ENCODE data around the gene NDUFB4.
"Not testable (repeated sequence)": the region's sequence is repeated elsewhere in the genome, so short reads cannot be mapped to it uniquely, and the experiment has no call there.

The NDUFB4 gene

DNA sequence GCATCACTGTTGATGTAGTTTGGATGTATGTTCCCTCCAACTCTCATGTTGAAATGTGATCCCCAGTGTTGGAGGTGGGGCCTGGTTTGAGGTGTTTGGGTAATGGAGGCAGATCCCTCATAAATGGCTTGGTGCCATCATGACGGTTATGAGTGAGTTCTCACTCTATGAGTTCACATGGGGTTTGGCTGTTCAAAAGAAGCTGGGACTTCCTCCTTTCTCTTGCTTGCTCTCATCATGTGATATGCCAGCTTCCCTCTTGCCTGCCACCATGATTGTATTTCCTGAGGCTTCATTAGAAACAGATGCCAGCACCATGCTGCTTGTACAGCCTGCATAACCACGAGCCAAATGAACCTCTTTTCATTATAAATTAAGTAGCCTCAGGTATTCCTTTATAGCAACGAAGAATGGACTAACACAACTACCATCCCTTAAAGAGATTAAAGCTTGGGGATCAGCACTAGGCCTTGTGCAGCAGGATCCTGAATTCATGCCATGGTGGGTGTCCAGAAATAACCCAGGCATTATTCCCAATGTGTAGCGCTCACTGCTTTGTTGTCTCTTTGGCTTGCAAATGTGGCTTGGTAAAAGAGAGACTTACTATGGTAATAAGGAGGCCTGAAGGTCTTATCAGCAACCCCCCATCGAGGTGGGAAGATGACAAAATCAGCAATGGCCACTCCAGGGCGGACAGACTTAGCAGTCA lies 41.9 kb downstream of the NDUFB4 start:
- no peak for DNase-seq (ENCODE audit: low read depth)

DNA sequence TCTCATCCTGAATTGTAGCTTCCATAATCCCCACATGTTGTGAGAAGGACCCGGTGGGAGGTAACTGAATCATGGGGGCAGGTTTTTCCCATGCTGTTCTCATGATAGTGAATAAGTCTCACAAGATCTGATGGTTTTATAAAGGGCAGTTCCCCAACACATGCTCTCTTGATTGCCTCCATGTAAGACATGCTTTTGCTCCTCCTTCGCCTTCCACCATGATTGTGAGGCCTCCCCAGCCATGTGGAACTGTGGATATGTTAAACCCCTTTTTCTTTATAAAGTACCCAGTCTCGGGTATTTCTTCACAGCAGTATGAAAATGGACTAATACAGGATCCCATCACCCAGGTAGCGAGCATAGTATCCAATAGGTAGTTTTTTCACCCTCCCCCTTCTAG lies 42.7 kb downstream of the NDUFB4 start:
- DNase-seq (ENCODE audit: low read depth) = not testable (repeated sequence)

DNA sequence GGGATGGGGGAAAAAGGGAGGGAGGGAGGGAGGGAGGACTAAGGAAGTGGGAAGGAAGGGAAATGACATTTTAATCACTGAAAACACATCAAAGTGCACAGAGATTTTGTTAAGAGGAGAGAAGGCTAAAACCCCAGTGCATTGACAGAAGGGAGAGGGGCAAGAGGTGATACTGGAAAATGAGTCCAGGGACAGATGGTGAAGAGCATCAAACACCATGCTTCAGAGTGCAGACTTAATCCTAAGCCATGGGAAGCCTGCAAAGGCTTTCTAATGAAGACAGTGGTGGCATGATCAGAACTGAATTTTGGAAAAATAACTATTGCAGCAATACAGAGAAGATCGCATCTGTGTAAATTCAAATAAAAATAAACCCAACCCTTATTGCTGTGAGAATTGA lies 44.1 kb downstream of the NDUFB4 start:
- no peak for DNase-seq (ENCODE audit: low read depth)

DNA sequence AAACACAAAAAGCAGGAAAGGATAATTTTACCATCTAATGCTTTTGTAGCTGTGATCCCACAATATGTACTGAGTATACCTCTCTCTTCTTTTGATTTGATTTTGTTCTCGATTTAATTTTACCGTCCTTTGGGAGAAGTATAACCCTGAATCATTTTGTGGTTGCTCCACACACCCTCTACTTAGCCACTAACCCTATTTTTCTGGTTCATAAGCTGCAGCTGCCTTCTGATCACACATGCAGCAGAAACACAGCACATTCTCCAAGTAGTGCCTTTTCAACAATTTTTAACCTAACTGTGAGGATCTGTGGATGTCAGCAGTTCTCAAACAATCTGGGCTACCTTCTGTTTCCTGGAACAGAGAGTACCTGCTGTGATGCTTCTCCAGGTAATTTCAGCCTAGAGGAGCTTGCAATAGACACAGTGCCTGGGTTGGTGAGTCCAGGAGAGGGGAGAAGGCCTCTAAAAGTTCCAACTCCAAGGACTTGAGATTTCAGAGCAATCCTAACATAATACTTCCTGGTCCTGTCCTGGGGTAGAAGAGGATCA lies 45.6 kb downstream of the NDUFB4 start:
- no peak for DNase-seq (ENCODE audit: low read depth)

DNA sequence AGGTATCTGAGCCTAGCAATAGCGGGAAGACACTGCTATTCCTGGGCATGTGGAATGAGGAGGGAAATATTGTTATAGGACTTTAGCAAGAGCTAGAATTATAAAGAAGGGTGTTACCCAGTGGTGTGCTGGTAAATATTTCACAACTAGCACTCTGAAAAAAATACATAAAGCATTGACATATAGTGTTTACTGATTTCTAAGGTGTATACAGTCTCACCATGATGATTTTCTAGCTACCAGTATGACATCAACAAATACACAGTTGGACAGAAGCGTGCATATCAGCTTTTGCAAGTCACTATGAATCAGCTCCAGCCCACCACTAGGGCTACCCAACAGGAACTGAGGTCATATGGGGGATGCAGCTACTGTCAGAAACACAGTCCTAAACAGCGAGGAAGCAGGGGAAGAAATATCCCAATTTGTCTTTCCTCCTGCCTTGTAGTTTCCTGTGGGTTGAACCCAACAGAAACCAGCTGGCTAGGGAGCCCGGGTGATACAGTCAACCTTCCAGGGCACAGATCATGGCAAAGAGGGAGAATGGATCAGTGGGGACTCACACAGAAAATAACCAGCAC lies 46.3 kb downstream of the NDUFB4 start:
- DNase-seq (ENCODE audit: low read depth) = peak; percentile 68

DNA sequence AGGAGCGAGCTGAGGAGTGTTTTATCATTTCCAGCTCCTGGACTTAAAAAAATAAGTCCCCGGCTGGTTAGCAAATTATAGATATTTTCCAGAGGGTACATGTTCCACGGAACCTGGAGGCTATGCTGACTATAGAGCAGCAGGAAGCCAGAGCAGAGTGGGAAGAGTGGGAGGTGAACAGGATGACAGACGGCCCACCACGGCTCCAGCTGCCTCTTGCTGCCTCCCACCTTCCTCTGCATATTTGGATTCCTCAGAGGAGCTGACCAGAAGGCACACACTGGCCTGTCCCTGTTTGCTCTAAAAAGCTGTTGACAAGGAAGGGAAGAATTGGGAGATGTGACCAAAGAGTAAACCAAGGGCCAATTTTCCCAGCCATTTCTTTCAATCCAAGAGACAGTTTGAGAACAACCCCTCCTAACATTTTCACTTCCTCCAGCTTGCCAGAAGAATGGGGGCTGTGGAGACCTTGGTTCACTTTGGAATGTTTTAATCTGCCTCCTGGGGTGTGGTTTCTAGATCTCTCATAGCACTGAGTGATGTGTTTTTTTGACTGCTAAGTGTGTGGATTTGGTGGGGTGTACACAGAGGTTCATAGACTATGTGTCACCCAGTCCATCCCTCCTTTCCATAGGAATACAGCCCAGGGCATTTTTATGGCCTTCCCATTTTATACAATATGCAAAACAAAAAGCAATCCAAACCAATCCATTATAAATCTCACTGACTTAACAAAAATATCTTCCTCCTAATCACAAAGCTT lies 49.1 kb downstream of the NDUFB4 start:
- peak; percentile 55 for DNase-seq (ENCODE audit: low read depth)

DNA sequence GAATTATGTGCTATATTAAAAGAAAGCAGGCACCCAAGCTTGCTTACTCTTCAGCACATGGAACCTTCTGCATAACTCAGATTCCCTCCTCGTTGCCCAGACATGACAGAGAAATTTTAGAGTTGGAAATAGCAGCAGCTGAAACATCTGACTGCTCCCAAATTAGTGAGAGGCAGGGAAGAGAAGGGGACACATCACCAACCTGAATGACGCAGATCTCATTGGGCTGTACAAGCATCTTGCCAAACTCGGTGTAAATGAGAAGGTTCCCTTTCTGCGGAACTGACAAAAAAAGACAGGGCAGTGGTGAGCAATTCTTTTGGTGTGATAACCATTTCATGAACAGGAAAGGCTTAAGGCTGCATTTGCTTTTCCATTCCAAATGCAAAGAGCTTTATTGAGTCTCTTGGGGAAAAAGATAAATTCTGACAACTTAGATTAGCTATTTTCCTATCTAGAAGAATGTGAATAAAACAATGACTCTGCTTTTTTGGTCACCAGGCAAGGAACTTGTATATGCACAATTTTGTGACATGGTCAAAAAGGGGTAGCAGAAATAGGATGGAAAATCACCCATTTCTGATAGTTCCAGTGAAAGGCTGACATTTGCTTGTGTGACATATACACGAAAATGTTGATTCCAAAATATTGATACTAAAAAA lies 50.8 kb downstream of the NDUFB4 start:
- no peak for DNase-seq (ENCODE audit: low read depth)

DNA sequence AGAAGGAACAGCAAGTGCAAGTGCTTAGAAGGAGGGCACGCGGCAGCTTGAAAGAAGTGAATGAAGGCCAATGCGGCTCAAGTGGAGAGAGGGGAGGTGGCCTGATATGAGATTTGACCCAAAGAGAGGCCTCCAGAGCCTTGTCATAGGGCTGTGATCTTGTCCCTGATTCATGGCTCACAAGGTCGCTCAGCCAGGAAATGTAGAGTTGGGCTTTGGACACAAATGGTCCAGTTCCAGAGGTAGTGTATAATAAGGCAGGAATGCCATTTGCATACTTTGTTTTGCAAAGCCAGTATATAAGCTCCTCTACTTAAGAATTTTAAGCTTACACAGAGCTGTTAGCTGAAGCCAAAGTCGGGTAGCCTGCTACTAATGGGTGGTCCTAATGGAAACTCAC lies 52.2 kb downstream of the NDUFB4 start:
- DNase-seq (ENCODE audit: low read depth) = peak; percentile 61

DNA sequence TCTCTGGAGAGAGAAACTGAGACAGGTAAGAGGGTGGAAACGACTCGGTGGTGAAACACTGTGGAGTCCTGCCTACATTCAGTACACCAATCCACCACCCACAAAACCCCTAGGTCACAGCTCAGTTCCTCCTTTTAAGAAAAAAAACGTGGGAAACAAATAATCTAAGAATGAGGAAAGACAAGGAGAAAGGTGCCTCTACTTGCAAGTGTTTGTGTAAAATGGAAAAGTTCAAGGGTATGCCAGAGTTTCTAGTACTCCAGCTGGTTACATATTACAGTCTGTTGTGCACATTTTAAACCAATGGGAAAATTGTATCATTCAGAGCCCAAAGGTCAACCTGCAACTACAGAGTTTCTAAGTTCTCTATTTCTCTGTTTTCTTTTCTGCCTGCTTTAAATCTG lies 53.7 kb downstream of the NDUFB4 start:
- no peak for DNase-seq (ENCODE audit: low read depth)

DNA sequence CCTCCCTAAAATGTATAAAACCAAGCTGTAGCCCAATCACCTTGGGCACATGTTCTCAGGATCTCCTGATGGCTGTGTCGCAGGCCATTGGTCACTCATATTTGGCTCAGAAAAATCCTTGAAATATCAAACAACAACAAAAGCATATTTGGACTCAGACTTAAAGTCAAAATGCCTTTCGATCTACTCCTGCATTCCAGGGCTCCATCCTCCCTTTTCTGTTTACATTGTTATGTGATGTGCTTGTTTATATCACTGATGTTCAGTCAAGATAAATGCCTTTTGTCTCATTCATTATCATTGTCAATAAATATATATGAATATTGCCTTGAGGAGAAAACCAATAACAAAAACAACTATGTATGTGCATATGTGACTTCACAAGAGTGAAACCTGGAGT lies 54.2 kb downstream of the NDUFB4 start:
- DNase-seq (ENCODE audit: low read depth) = peak; percentile 54

All from EH (cell line).